ENCODE results near the gene ACAP2. TPM values are rescaled to one million over a fixed set of nuclear protein-coding genes. Genes with fewer than 3 reads are reported as not detected.
A peak's percentile ranks its signal among the peaks of the same experiment; 100 is the strongest.
"Not testable (repeated sequence)": the region's sequence is repeated elsewhere in the genome, so short reads cannot be mapped to it uniquely, and the experiment has no call there.

ACAP2 gene
- total RNA-seq, 4 donors from 2014 or later: 52.9 to 62.0 (median 56.2) TPM

DNA sequence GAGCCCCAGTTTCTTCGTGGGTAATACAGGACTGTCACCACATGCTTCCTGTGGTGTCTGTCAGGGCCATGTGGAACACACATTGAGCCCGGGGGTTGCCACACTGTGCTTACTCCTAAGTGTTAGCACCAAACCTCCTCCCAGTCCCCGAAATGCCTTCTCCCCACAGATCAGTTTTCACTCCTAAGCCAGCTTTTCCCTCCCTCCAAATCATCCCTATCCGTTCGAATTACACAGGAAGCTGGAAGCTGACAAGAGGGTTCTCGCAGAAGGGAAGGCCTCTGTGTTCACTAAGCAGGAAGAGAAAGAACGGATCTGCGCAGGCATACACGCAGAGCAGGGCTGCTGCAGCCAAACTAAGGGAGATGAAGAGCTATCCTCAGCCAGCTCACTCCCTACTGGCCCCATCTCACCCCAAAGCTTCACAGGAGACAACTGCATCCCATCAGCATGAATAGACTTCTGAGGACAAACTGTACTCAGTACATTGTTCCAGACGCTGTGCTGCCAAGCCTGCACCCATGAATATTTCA lies 204.2 kb downstream of the ACAP2 start:
- DNase-seq (ENCODE audit: low spot score in 2 of 2): peak; percentile 27 to 67
- 67 to 68% methylated on average over 10 of the region's 10 CpGs for WGBS, 2 donors
- TF ChIP-seq, protein P1, sequence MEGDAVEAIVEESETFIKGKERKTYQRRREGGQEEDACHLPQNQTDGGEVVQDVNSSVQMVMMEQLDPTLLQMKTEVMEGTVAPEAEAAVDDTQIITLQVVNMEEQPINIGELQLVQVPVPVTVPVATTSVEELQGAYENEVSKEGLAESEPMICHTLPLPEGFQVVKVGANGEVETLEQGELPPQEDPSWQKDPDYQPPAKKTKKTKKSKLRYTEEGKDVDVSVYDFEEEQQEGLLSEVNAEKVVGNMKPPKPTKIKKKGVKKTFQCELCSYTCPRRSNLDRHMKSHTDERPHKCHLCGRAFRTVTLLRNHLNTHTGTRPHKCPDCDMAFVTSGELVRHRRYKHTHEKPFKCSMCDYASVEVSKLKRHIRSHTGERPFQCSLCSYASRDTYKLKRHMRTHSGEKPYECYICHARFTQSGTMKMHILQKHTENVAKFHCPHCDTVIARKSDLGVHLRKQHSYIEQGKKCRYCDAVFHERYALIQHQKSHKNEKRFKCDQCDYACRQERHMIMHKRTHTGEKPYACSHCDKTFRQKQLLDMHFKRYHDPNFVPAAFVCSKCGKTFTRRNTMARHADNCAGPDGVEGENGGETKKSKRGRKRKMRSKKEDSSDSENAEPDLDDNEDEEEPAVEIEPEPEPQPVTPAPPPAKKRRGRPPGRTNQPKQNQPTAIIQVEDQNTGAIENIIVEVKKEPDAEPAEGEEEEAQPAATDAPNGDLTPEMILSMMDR (IDR thresholded peaks at IDR 0.05): no peak
- TF ChIP-seq POLR2A (IDR thresholded peaks at IDR 0.05): no peak
- no peak overlapping the region for H3K4me3 ChIP-seq (ENCODE audit: low read depth, poor library complexity, severe bottlenecking)
- intact Hi-C loops (cut with DNase I; ENCODE audit: low total_unique reads): no loop called here

DNA sequence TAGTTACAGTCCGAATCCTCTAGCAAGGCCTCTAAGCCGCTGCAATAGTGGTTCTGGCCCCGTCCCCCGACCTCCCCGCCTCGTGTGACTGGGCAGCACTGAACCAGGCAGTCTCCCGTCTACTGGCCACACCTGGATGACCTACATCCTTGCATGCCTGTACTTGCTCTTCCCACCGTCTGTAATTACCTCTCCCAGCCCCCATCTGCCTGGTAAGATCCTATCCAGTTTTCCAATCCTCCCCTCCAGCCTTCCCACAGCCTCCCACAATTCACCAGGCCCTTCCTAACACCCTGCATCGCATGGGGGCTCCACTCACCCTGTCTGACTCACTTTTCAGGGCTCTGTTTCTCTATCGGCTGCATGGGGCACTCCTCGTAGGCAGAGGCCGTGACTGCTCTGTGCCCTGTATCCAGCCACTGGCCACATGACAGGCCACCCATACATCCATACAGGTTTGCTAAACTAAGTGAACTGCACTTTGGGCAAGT lies 204.7 kb downstream of the ACAP2 start:
- intact Hi-C loops (cut with DNase I; ENCODE audit: low total_unique reads): no loop called here
- no peak overlapping the region for H3K4me3 ChIP-seq (ENCODE audit: low read depth, poor library complexity, severe bottlenecking)
- peak; percentile 10 to 80 for DNase-seq (ENCODE audit: low spot score in 2 of 2)
- TF ChIP-seq POLR2A (IDR thresholded peaks at IDR 0.05): no peak
- TF ChIP-seq, protein P1 (IDR thresholded peaks at IDR 0.05): no peak
- WGBS, 2 donors: 81 to 88% methylated on average over 12 of the region's 12 CpGs

DNA sequence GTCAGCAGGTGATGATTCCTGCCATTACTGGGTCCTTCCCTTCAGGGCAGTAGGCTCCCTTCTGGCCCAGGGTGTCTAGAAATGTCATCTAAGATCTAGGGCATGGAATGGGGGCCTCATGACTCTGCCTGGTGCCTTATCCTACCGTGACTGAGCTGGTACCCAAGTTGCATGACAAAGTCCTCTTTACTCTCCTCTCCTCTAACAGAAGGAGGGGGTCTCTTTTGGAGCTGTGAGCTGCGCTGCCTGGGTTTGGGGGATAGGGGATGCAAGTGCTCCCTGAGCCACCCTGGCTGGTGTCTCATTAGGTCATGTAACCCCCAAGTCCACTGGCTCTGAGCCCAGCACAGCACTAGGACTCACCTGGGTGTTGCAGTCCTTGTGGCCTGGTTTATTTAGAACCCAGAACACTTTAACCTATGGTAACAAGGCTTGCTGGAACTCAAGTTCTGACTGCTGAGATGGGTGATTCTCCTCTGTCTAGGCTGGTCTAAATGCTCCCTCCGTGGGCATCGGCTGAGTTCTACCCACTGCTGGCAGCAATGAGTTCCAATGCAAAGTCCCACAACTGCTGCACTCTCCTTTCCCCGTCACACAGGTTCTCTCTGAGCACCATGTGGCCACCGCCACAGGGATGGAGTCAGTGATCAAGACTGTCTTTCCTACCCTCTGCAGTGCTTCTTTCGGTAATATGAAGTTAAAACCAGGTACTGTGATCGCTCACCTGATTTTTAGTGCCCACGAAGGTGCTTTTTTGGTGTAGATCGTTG lies 205.8 kb downstream of the ACAP2 start:
- H3K4me3 ChIP-seq (ENCODE audit: low read depth, poor library complexity, severe bottlenecking): no peak overlapping the region
- DNase-seq (ENCODE audit: low spot score in 2 of 2): peak; percentile 8 to 75
- intact Hi-C loops (cut with DNase I; ENCODE audit: low total_unique reads): no loop called here
- WGBS, 2 donors: 96 to 98% methylated on average over 10 of the region's 10 CpGs
- no peak for TF ChIP-seq POLR2A (IDR thresholded peaks at IDR 0.05)
- TF ChIP-seq, protein P1 (IDR thresholded peaks at IDR 0.05): no peak

DNA sequence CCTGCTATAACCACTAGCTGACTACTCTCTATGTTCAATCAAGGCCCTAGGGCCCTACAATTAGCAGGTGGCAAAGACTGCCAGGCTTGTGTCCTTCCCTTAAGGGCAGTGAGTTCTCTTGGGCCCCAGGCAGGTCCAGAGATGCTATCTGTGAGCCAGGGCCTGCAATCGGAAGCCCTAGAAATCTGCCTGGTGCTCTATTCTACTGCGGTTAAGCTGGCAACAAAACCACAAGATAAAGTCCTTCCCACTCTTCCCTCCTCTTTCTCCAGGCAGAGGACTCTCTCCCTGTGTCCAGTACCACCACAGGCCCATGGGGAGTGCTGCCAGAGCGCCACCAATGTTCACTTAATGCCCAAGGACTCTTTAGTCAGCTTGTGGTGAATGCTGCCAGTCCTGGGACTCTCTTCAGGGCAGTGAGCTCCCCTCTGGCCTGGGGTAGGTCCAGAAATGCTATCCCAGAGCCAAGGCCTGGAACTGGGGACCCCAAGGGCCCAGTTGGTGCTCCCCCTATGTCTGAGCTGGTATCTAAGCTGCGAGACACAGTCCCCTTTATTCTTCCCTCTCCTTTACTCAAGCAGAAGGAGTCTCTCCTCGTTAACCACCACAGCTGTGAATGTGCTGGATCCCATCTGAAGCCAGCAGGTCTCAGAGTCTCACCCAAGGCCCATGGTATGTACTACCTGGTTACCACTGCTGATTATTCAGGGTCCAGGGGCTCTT lies 206.6 kb downstream of the ACAP2 start:
- TF ChIP-seq, protein P1 (IDR thresholded peaks at IDR 0.05): no peak
- TF ChIP-seq POLR2A (IDR thresholded peaks at IDR 0.05): no peak
- no peak overlapping the region for H3K4me3 ChIP-seq (ENCODE audit: low read depth, poor library complexity, severe bottlenecking)
- 95 to 98% methylated on average over 5 of the region's 5 CpGs for WGBS, 2 donors
- intact Hi-C loops (cut with DNase I; ENCODE audit: low total_unique reads): no loop called here
- DNase-seq (ENCODE audit: low spot score in 2 of 2): peak in 1 of 2 donors; percentile 68

GRCh38 chr3:195230244-195230643 lies 212.6 kb downstream of the ACAP2 start:
- WGBS, 2 donors: 95 to 97% methylated on average over 1 of the region's 1 CpG
- no peak overlapping the region for H3K4me3 ChIP-seq (ENCODE audit: low read depth, poor library complexity, severe bottlenecking)
- TF ChIP-seq POLR2A (IDR thresholded peaks at IDR 0.05): no peak
- TF ChIP-seq, protein P1 (IDR thresholded peaks at IDR 0.05): no peak
- intact Hi-C loops (cut with DNase I; ENCODE audit: low total_unique reads): no loop called here
- DNase-seq (ENCODE audit: low spot score in 2 of 2): peak in 1 of 2 donors; percentile 0

- H3K4me3 ChIP-seq (ENCODE audit: low read depth, poor library complexity, severe bottlenecking); intact Hi-C loops (cut with DNase I; ENCODE audit: low total_unique reads): not testable (repeated sequence)
- WGBS, 2 donors: 99 to 100% methylated on average over 5 of the region's 5 CpGs
- peak; percentile 4 to 42 for DNase-seq (ENCODE audit: low spot score in 2 of 2)
These were observed 213.9 kb downstream of the ACAP2 start for GRCh38 chr3:195228886-195229285.
